NCI-H748 (cell line): Measurements from ENCODE around the gene PKD2L1.
"Not testable (repeated sequence)": the region's sequence is repeated elsewhere in the genome, so short reads cannot be mapped to it uniquely, and the experiment has no call there.

ENCODE experiments used
- DNase-seq: peaks from one replicate; lab custom pipeline; 2025; ENCODE audit not compliant: unreplicated experiment; lab: John Stamatoyannopoulos, UW

The PKD2L1 gene

DNA sequence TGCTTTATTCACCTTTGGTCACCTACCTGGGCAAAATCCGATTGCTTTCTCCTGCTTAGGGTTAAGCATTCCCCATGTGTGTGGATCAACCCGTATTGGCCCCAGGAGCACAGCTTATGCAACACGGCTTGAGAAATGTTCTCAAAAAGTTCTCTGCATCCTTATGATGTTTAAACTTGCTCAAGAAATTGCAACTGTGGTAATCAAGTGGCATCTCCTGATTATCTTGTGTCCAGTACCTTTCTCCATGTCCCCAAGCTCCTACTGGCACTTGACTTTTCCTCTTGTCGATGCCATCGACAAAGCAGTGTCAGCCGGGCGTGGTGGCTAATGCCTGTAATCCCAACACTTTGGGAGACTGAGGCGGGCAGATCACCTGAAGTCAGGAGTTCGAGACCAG lies 4.7 kb upstream of the PKD2L1 start:
- DNase-seq: no peak

DNA sequence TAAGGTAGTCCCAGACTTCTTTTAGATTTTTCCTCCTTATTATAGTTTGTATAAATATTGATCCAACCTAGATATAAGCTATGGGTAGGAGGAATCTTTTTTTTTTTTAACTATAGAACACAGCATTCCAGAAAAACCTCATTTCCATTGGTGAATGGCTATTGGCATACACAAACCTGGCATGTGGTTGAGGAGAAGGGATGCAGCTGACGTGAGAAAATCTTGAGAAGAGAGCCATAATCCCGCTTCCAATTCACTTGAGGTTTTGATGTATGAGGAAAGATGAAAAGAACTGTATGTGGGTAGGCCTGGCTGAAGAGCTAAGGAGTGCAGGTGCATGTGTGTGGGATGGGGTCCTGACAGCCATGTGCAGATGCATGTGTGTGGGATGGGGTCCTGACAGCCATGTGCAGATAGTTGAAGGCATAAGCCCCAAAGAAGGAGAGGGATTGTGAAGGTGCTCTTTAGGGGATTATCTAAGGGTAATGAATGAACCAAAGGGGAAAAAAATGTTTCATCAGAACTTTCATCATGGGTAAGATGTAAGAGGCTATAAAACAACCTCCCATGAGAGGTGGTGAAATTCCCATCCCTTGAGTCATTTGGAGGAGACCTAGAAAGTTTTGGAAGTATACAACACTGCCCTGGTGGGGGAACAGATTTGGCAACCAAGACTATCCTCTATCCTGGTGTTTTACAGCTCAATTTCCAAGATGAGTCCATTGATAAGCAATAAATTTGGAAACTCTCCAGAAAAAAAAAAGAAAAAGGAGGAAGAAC lies 3.8 kb upstream of the PKD2L1 start:
- no peak for DNase-seq

DNA sequence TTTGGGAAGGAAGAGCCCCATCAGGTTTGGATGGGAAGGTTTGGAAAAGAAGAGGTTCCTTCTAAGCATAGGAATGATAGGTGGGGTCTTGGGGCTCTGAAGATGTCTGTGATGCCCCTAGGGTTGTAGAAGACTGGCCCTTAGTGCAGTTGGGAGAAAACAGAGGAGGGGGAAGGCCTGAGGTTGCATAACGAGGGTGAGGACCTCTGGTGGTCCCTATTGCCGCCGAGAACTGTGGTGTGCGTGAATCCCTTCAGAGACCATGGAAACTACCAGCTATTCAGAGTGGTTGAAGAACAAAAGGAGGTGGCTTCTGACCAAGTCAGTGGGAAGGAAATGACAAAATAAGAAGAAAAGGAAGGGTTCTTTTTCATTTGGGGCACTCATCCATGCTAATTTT lies 3.1 kb upstream of the PKD2L1 start:
- DNase-seq: no peak

DNA sequence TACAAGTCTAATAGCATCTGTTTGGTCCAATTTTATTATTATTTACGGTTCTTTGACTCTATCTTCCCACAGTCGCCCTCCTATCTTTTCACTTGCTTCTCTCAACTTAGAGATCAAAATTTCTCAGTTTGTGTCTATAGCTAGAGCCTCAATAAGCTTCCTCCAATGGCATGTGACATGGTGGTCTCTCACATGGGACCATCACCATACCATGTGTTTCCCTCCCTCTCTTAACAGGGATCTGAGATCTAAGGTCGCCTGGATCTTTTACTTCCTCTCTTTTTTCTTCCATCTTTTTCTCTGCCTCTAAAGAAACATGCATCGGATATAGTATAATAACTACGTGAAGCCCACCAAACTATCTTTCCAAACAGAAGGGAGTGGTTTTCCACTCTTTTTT lies 1.8 kb downstream of the PKD2L1 start:
- DNase-seq: no peak

DNA sequence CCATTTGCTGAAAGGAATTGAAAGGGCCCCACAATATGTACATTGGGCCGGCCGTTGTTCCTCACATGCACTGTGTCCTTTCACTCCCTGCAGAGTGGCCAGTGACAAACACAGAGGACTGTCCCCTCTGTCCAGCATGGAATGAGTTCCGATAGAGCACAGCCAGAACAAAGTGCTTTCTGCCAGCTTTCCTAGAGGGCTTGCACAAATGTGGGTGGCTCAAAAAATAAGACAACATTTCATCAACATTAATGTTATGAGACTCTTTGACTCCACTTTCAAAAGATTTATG lies 2.4 kb downstream of the PKD2L1 start:
- DNase-seq: no peak

DNA sequence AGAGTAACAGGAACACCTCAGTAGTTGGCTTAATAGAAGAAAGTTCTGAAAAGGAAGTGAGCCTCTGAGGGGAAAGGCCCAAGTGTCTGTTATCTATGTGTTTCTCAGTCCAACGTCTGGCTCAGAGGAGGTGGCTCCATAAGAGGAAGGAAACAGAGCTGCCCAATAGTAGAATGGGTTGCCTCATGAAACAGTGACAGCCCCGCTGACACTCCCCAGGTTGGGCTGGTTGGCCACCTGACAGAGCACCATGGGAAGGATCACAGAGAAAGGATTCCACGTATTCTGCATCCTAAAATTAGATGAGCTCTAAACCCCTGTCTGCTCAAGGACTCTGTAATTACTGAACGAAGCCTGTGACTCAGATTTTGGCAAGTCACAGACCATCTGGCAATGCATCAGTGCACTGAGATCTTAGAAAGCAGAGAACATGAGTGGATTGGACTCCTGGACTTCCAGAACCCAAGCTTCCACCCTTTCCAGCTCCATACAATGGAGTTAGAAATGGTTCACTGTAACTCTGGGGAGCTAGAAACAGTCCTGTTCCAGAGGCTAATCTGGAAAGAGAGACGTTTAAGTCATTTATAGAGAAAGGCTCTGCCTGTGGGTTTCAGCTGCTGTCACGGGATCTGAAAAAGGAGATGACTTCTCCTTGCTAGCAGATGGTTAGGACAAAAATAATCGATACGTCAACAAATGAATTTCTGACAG lies 2.9 kb downstream of the PKD2L1 start:
- DNase-seq: peak; percentile 7

DNA sequence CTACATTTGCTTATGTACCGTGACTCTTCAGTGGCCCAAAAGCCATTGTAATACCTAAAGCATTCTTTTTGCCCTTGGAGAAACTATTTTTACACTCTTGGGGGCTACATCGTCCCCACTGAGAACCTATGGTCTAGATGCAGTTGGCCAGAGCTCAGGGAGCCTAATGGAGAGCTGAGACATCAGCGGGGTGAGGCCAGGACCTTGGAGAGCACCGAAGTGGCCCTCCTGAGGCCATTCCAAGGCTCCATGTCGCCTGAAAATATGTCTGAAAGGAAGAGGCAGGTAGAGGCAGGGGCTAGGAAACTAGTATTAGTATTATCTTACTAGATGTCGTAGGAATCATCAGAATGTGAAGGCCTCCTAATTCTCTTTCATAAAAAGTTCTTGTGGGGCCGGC lies 4.9 kb downstream of the PKD2L1 start:
- no peak for DNase-seq

DNA sequence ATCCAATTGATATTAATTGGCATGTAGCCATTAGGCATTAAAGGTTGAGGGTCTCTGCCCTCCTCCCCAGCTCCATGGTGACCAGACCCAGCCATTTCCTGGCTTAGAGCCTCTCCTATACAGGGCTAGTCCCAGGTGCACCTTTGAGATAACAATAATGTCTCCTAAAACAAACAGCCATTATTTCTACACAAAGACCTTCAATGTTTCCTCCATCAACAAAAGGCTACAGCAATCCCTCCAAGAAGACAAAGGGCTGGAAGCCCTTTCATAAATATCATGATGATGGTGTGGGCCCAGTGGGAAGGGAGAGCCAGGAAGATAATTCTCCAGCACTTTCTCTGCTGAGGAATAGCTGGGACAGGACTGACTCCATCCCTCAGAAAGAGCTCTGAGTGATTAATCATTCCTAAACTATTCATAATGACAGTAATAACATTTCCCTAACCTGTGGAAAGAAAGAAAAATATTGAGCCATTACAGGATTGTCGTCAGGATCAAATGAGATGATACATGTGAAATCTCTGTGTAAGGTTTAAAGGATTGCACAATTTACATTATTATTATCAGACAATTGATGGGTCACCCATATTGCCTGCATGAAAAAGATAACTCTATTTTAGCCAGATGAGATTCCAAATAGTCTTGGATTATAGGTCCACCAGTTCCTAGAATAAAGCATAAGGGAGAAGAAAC lies 10.2 kb downstream of the PKD2L1 start:
- DNase-seq: peak; percentile 96

DNA sequence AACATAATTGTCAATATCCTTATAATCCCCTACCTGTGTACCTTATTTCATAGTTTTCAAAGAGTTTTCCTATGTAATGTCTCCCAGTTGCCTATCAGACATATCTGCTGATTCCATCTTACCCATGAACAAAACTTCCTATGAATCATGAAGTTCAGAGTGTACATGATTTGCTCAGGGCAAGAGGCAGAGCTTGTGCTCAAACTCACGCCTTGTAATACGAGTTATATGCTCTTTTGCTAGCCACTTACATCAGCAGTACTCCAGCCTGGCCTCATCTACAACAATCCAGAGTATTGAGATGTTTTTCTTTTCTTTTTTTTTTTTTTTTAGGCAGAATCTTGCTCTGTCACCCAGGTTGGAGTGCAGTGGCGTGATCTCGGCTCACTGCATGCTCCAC lies 11.8 kb downstream of the PKD2L1 start:
- no peak for DNase-seq

DNA sequence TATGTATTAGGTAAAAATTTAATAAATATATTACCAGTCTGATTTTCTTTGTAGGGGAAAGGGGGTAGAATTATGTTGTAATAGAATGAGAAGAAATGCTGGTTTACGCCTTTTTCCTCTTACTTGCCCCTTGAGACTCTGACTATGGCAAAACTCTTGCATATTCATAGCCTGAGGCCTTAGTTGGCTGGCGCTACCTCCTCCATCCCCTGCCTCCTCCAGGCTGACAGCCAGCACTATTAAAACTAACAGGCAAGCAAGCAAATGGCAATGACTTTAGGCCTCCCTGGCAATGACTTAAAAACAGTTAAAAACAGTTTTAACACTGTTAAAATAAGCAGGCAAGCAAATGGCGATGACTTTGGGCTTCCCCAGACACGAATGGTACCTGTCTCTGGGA lies 14.4 kb downstream of the PKD2L1 start:
- DNase-seq: no peak

DNA sequence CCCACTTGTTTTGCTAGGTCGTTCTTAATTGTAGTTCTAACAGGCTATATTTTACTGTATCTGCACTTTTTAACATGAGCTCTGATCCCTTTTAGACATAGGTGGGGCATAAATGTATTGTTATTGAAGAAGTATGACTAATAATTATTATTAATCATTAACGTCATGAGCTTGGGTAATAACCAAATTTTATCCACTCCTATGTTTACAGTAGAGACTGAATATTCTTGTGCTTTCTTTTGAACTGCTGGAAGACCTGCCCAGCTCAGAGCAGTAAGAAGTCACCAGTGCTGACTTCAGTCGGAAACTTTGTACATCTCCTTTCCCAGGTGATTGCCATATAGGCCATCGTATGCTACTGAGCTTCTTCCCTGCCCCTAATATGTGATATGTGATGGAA lies 18.7 kb downstream of the PKD2L1 start:
- DNase-seq: no peak

DNA sequence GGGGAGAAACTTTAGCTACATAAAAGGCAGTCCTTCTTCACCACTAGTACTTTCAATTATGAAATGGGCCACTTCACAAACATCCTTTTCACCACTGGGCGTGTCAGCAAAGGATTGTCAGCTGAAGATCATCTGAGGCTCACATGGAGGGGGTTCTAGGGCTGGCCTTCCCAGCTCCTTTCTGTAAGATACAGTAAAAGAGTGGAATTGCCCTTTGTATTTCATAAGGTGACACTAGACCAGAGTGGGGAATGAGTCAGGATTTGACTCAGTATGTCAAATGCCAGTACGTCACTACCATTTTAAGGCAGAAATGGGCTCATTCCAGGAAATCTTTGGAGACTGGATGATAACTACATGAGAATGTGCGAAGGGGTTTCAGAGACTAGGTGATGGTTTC lies 22.3 kb downstream of the PKD2L1 start:
- no peak for DNase-seq

DNA sequence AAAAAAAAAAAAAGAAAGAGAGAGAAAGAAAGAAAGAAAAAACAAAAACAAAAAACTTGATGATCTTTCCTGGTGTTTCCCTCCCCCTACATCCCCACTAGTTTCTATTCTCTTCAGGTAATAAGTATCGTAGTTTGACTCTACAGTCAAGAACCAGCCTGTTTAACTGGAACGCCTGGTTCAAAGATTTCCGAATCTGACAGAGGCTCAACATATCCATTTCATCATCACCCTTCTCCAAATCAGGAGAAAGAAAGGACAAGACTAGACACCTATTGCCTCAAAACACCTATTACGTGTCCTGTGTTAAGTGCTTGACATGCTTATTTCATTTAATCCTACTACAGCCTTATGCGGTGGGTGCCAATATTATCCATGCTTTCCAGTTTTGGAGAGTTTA lies 23.2 kb downstream of the PKD2L1 start:
- DNase-seq: no peak

DNA sequence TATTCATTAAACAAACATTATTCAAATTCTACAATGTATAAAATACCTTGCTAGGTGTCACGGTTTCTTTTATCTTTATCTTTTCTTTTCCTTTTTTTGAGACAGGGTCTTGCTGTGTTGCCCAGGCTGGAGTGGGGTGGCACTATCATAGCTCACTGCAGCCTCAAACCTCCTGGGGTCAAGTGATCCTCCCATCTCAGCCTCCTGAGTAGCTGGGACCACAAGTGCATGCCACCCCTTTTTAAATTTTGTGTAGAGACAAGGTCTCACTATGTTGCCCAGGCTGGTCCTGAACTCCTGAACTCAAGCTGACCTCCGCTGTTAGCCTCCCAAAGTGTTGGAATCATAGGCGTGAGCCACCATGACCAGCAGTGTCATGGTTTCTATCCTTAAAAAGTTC lies 25.6 kb downstream of the PKD2L1 start:
- DNase-seq: no peak

DNA sequence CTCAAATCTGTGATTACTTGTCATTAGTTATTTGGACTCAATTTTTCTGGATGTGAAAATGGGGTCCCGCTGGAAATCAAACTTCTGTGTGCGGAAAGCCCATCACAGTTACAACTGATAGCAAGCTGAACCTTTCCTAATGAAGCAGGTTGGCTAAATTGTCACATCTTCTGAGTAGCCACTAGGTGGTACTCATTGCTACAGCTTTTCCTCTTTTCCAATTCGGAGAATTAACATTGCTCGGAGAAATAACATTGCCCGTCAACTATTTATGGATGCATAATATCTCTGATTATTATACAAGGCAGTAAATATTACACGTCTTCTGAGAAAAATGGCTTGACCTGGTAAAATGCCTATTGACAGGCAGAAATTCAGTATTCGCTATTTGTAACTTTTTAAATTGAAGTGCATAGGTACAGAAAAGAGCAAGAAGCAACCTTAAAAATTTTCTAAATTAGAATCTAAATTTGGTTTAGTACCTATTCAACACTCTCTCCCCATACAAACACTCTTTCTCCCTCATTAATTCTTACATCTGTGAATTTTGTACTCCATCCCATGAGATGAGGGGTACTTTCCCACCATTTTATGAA lies 26.2 kb downstream of the PKD2L1 start:
- peak; percentile 58 for DNase-seq

DNA sequence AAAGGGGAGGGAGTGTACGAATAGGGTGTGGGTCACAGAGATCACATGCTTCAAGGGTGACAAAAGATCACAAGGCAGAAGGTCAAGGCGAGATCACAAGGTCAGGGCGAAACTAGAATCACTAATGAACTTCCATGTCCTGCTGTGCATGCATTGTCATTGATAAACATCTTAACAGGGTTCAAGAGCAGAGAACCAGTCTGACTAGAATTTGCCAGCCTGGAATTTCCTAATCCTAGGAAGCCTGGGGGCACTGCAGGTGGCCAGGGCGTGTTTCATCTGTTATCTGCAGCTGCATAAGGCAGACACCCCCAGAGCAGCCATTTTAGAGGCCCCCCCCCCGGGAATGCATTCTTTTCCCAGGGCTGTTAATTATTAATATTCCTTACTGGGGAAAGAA lies 28.9 kb downstream of the PKD2L1 start:
- peak; percentile 29 for DNase-seq

DNA sequence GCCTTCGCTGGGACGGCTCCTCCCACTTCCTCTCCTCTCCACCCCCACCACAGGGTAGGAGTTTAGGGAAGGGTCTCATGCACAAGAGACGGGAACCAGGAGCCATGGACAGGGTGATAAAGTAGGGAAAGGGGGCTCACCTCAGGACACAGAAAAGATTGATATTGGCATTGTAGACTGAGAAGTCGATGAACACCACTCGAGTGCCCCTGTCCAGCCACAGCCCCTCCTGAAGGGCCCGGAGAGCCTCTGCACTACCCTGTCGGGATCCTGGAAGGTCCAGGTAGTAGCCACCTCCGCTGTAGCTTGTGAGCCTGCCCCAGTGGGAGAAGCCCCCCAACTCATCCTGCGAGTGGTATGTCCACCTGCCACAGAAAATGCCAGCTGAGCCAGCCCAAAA lies 32.8 kb downstream of the PKD2L1 start:
- no peak for DNase-seq

DNA sequence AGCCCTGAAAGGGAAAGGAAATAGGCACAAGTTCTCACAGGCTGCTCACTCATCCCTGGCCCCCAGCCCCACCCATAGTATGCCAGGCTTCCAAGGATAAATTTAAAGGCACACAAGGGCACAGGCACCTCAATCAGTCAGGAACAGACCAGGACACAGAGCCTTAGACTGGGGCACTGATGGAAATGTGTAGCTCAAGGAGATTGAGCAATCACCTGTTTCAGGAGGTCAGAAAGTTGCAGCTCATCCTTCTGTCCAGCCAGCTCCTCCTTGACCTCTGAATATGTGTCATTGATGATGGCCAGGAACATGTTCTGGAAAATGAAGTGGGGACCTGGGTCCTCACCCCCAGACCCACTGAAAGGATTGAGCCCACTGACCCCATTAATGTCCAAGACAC lies 37.0 kb downstream of the PKD2L1 start:
- no peak for DNase-seq

DNA sequence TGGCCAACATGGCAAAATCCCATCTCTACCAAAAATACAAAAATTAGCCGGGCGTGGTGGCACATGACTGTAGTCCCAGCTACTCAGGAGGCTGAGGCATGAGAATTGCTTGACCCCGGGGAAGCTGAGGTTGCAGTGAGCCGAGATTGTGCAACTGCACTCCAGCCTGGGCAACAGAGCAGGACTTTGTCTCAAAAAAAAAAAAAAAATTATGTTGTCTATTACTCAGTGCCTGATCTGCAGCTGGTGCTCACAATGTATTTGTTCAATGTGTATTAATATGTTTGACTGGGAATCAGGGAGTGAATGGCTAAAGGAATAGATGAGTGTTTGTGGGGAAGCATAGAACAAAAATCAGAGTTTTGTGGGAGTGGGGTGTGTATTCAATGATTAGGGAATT lies 37.7 kb downstream of the PKD2L1 start:
- DNase-seq: not testable (repeated sequence)

DNA sequence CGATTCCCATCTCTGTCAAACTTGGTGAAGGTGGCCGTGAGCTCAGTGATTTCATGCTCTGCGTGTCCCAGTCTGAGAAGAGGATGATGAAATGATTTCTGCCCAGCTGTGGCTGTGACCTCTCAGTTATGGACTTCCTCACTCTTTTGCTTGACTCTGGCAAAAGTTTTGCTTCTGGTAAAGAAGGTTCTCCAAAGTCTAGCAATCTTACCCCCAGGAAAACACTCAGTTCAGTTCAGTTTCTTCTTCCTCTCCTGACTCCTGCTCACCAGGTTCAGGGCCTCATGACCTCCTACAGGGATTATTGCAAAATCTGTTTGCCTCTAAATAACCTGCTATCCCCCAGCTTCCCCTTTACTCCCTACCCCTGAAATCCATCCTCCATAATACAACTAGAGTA lies 38.7 kb downstream of the PKD2L1 start:
- DNase-seq: no peak

DNA sequence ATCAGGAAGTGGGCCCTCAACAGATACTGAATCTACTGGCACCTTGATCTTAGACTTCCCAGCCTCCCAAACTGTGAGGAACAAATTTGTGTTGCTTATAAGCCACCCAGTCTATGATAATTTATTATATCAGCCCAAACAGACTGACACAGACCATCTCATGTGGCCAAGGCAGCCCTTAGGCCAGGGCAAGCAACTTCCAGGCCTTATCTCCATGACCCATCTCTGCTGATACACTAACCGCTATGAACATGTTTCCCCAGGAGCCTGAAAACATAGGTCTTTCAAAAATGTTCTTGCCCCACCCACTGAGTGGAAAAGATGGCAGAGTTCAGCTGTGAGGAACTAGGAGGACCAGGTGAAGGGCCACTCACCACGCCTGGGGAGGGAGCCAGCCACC lies 40.4 kb downstream of the PKD2L1 start:
- no peak for DNase-seq

DNA sequence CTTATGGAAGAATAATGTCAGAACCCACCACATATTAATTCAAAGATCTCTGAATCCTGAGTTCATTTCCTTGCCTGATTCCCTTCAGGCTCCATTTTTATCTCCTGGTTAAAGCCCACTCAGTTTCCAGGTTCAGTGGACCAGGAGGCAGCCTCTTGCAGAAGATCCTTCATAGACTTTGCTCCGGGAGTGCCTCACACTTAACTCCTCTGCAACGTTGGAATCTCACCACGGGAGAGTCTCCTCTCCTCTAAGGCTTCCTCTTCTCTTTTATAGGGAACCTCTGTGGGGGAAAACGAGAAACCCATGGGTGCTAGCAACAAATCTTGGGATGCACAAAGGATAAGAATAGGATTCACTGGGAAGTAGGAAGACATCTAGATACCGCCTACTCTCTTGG lies 41.8 kb downstream of the PKD2L1 start:
- DNase-seq: no peak
